Raji (cell line): ENCODE results near the gene PNMA3.
"Not testable (repeated sequence)": the region's sequence is repeated elsewhere in the genome, so short reads cannot be mapped to it uniquely, and the experiment has no call there.

Experiments
- POLR2A ChIP-seq: IDR thresholded peaks from 2 replicates; pipeline ENCODE4 v1.6.1; 2011; ENCODE audit warnings: low read depth, low read length, control low read depth; ENCODE audit not compliant: insufficient read depth

The PNMA3 gene

DNA sequence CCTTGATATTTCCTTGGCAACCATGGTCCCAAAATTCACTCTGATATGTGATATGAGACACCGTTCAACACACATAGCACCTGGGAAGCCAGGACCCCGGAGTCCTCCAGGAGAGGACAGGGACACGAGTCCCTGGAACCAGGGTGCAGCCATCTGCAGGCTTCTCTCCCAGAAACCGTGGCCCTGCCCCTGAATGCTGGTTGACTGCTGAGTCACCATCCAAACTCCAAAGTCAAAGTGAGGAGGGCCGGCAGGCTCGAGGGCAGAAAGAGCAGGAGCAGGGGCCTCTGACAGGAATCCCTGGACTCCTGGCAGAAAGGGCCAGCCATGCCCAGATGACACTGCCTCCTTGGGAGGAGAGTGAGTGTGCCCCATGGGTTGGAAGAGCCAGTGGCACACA lies 9.1 kb downstream of the PNMA3 start:
- TF ChIP-seq POLR2A: no peak

DNA sequence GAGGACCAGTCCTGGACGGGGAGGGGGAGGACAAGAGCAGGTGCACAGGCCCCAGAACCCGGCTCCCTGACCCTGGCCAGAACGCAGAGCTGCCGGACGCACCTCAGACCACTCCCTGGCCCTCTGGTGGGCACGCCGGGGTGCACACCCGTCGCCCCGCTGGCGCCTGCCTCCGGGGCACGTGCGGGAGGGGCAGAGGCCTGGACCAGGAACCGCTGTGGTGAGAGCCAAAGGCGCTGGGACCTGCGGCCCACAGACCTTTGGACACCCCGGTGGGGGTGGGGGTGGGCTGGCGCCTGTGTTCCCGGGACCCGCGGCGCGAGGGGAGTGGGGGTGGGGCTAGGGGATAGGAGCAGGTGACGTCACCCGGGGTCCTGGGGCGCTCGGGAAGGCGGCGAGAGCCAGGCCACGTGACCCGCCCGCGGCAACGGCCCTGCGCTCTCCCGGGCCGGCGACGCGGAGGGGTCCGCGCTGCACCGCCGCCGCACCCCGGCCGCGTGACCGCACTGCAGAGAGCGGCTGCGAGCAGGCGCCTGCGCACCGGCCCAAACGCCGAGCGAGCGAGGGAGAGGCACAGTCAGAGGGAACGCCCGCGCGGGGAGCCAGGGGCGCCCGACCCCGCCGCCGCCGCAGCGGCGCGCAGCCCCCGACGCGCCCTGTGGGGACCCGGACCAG lies 15.8 kb downstream of the PNMA3 start, which contains the start of gene PNMA6A:
TSS of gene PNMA6A (plus strand) at position 546 of the 675 bp plus-strand sequence. CDS start 609 bp downstream, outside the sequence.
- not testable (repeated sequence) for TF ChIP-seq POLR2A

DNA sequence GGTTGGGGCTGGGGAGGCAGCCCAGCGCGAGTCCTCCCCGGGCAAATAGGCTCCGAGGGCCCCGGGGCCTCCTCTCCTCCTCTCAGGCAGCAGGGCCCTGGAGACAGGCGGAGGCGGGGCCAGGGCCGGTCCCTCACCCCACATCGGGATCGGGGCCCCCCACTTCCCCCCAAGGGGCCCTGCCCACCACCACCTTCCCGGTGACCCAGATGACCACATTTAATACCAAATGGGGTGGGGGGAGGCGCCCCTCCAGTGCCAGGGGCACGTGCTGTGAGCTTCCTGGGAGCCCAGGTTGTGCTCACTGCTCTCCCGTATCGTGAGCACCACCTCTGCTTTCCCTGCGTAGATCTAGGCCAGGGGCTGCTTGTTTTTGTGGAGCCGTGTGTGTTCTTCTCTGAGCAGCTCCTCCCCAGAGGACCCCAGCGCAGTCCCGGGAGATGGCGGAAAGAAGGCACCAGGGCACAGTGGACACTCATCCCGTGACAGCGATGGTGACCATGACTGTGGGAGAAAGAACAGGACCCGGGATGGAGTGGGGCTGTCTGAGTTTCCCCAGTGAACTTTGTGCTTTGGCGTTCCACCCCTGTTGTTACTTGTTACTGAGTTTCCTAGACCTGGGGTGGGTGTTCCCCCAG lies 18.1 kb downstream of the PNMA3 start:
- TF ChIP-seq POLR2A: no peak

DNA sequence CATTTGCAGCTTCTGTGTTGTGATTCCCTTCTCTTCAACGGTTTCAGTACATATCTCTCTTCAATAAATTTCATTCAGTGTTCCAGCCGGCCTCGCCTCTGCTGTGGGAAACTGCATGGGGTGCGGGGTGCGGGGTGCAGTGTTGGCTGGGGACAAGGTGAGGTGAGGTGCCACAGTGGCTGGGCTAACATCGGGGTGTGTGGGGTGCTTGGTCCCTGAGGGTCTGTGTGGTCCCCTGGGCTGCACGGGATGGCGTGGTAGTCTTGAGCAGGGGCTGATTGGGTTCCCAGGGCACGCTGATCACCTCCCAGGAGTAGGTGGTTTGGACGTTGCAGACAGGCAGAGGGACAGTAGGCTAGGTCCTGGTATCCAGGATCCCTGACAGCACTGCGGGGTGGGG lies 18.7 kb downstream of the PNMA3 start:
- no peak for TF ChIP-seq POLR2A

DNA sequence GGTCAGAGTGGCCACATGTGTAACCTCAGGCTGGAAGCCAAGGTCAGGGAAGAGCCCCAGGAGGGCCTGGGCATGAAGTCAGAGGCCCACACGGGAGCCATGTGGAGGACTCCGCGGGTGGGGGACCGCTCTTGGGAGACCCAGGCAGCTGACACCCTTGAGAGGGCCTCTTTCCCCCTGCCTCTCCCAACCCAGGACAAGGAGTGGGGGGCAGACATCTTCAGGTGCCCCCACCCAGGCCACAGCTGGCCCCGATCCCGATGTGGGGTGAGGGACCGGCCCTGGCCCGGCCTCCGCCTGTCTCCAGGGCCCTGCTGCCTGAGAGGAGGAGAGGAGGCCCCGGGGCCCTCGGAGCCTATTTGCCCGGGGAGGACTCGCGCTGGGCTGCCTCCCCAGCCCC lies 19.1 kb downstream of the PNMA3 start:
- TF ChIP-seq POLR2A: no peak

DNA sequence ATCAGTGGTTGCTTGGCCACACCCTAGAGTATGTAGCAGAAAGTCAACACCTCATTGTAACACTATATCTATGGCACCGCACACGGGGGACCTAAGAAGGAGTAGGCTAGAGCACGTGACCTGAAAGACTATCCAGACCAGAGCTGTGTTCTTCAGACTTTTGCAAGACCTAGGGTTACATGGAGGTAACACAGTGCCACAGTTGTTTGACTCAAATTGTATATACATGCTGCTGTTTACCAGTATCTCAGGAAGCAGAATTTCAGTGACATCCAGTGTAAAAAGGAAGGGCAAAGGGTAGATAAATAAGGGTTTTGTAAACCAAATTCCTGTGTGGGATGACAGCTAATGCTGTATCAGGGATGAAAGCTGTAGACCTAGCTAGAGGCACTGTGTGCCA lies 46.1 kb downstream of the PNMA3 start:
- TF ChIP-seq POLR2A: no peak
